Mesodermal cell (in vitro differentiated cells): ENCODE measurements around the gene ASPSCR1.

Experiments used
- H3K27ac ChIP-seq: 2 replicates; pipeline ENCODE4 v1.7.0; 2013; ENCODE audit warnings: mild to moderate bottlenecking, low read depth, low read length, moderate library complexity; ENCODE audit not compliant: severe bottlenecking
- H3K36me3 ChIP-seq: 2 replicates; pipeline ENCODE4 v1.7.1; 2013; ENCODE audit warnings: mild to moderate bottlenecking, low read length, moderate library complexity; ENCODE audit not compliant: control insufficient read depth, insufficient read depth
- H3K4me1 ChIP-seq: one replicate; pipeline ENCODE4 v1.7.1; 2013; ENCODE audit warnings: mild to moderate bottlenecking, low read length; ENCODE audit not compliant: insufficient read depth, control insufficient read depth, poor library complexity, severe bottlenecking
- H3K4me3 ChIP-seq: 2 replicates; pipeline ENCODE4 v1.7.0; 2013; ENCODE audit warnings: low read length, control low read depth, mild to moderate bottlenecking; ENCODE audit not compliant: insufficient read depth, poor library complexity, severe bottlenecking; ENCODE audit errors: extremely low read depth
- H3K9me3 ChIP-seq: 2 replicates; pipeline ENCODE4 v1.7.1; 2013; ENCODE audit warnings: mild to moderate bottlenecking, low read length, moderate library complexity; ENCODE audit not compliant: control insufficient read depth
- WGBS, 2 experiments: methylation state at CpG; one replicate each; pipeline ENCODE4 v1.1.5; 2013; ENCODE audit warnings: missing lambda C conversion rate in 2 of 2; ENCODE audit not compliant: insufficient coverage in 2 of 2; 5-methylcytosine and 5-hydroxymethylcytosine counted together

The ASPSCR1 gene

DNA sequence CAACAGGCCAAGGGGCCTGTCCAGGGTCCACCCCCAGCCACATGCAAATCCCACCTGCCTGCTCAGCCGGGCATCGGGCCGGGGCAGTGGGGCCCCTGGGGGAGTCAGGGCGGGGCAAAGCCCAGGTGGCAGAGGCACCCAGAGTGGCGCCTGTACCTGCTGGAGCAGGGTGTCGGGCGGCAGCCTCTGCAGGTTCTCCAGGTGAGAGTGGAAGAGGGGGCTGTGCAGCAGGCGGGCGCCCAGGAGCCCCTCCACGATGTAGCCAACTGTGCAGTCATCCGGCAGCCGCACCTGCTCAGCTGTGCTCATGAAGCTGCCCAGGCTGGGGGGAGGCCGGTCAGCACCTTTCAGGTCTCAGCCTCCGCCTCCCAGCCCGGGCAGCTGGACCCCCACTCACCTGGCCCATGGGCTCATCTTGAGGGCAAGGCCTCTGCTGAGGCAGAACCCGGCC lies 72.1 kb downstream of the ASPSCR1 start:
- no peaks in the 10 kb centered on the region for H3K9me3 ChIP-seq
- peaks cover 47% of the 10 kb centered on the region for H3K36me3 ChIP-seq
- no peak overlapping the region for H3K27ac ChIP-seq
- WGBS, 2 experiments = 93 to 94% methylated on average over 12 to 16 of the region's 16 CpGs
- no peak overlapping the region for H3K4me3 ChIP-seq
- H3K4me1 ChIP-seq = no peaks in the 10 kb centered on the region

- peak overlapping the region; percentile 67 for H3K4me3 ChIP-seq
- H3K4me1 ChIP-seq = no peaks in the 10 kb centered on the region
- H3K9me3 ChIP-seq = no peaks in the 10 kb centered on the region
- H3K27ac ChIP-seq = no peak overlapping the region
- peaks cover 54% of the 10 kb centered on the region for H3K36me3 ChIP-seq
- 91 to 96% methylated on average over 26 to 28 of the region's 28 CpGs for WGBS, 2 experiments
Observed at GRCh38 chr17:82050152-82050760, 72.8 kb downstream of the ASPSCR1 start.

DNA sequence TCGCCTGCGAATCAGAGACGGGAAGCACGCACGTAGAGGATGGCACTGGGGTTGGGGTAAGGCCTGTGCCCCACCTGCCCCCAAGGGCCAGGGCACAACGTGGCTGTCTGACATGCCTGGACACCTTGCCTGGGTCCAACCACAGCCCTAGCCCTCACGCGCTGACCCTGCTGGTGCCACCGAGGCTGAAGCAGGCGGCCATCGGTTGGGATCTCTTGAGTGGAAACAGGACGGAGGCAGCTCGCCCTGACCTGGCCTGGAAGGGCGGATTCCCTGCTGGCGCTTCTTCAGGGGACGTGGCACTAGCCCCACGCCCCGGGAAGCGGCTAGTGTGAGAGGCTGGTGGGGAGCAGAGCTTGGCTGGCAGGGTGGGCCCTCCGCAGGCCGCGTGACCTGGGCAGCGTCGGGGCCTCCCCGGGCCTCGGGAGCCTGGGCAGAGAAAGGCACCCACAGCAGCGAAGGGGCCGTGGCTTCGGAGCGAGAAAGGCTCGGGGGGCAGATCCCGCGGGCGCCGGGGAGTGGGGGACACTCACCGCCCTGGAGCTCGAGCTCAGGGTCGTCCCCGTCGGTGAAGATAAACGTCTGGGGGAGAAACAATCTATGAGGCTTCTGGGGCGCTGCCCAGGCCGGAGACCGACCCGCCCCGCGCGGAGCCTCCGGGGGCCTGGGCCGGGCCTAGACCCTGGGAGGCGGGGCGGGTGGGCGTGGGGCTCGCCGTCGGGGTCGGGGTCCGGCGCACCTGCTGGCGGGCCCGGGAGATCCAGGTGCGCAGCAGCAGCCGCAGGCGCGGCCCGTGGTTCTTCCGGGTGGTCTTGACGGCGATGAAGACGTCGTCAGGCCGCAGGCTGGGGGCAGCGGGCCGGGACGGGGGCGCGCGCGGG lies 73.6 kb downstream of the ASPSCR1 start:
- Histone ChIP-seq H3K4me1 (no peaks in the 10 kb centered on the region), H3K9me3 (no peaks in the 10 kb centered on the region), H3K36me3 (peaks cover 60% of the 10 kb centered on the region), H3K27ac (no peak overlapping the region), H3K4me3 (peak overlapping the region; percentile 67)
- 33 to 34% methylated on average over 51 of the region's 79 CpGs for WGBS, 2 experiments

DNA sequence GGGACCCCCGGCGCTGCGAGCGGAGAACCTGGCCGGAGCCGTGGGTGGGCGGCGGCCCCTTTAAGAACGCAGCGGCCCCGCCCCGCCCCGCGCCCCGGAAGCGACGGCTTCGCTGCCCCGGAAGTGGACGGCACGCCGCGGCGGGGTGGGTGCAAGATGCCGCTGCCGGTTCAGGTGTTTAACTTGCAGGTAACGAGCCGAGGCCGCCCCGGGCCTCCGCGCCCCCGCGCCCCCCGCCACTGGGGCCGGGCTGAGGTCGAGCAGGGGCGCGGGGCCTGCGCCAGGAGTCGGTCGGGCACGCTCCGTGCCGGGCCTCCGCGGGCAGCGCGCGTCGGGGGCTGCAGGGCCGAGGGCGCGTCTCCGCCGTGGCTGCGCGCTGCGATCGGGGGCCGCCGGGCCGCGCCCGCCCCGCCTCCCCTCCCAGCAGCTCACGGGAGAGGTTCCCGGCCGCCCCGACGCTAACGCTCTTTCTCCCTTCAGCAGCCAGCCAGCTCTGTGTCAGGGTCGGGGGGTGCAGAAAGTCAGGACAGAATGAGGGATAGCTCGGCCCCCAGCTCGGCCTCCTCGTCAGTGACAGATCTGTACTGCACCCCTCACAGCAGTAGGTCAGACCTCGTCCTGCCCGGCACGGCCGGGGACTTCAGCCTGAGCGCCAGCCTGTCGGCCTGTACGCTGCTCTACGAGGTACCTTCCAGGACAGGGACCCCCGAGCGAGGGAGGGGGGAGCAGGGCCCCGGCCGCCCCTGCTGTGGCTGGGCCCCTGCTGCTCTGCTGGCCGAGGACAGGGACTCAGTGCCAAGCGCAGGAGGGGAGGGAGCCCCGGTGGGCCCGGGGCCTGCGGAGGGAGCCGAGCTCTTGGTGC lies 74.6 kb downstream of the ASPSCR1 start, which contains the start of the genes GPS1 and RFNG:
Gene GPS1, plus strand, starts transcription at position 123 of the 862 bp plus-strand sequence. Its CDS starts 34 bp downstream, at position 157.
Gene RFNG, minus strand, starts transcription at position 36 of the 862 bp plus-strand sequence. CDS start 45 bp downstream, outside the sequence.
- Histone ChIP-seq H3K36me3 (peaks cover 70% of the 10 kb centered on the region), H3K27ac (no peak within 1 kb of the TSS), H3K4me3 (peak within 1 kb of the TSS; percentile 67), H3K4me1 (no peaks in the 10 kb centered on the region), H3K9me3 (no peaks in the 10 kb centered on the region)
- 0 to 1% methylated on average over 67 to 81 of the region's 94 CpGs for WGBS, 2 experiments

GRCh38 chr17:82052638-82053059 lies 75.2 kb downstream of the ASPSCR1 start:
- Histone ChIP-seq H3K9me3 (no peaks in the 10 kb centered on the region), H3K4me1 (no peaks in the 10 kb centered on the region), H3K27ac (no peak overlapping the region), H3K36me3 (peaks cover 72% of the 10 kb centered on the region), H3K4me3 (peak overlapping the region; percentile 67)
- 24 to 29% methylated on average over 17 to 18 of the region's 19 CpGs for WGBS, 2 experiments

- Histone ChIP-seq H3K4me1 (no peaks in the 10 kb centered on the region), H3K4me3 (peak overlapping the region; percentile 67), H3K27ac (no peak overlapping the region), H3K36me3 (peaks cover 72% of the 10 kb centered on the region), H3K9me3 (no peaks in the 10 kb centered on the region)
- 91 to 94% methylated on average over 18 to 19 of the region's 19 CpGs for WGBS, 2 experiments
Observed at GRCh38 chr17:82053130-82053529, 75.7 kb downstream of the ASPSCR1 start.

- Histone ChIP-seq H3K27ac (no peak overlapping the region), H3K4me3 (no peak overlapping the region), H3K9me3 (no peaks in the 10 kb centered on the region), H3K4me1 (no peaks in the 10 kb centered on the region), H3K36me3 (peaks cover 71% of the 10 kb centered on the region)
- 95 to 97% methylated on average over 25 of the region's 28 CpGs for WGBS, 2 experiments
Observed at GRCh38 chr17:82053556-82054263, 76.3 kb downstream of the ASPSCR1 start.

GRCh38 chr17:82054351-82055022 lies 77.1 kb downstream of the ASPSCR1 start:
- Histone ChIP-seq H3K4me3 (no peak overlapping the region), H3K27ac (no peak overlapping the region), H3K4me1 (no peaks in the 10 kb centered on the region), H3K9me3 (no peaks in the 10 kb centered on the region), H3K36me3 (peaks cover 70% of the 10 kb centered on the region)
- 94 to 97% methylated on average over 34 to 35 of the region's 38 CpGs for WGBS, 2 experiments

GRCh38 chr17:82055023-82055964 lies 77.9 kb downstream of the ASPSCR1 start:
- peaks cover 68% of the 10 kb centered on the region for H3K36me3 ChIP-seq
- WGBS, 2 experiments = 91 to 95% methylated on average over 18 to 21 of the region's 26 CpGs
- H3K9me3 ChIP-seq = no peaks in the 10 kb centered on the region
- H3K4me1 ChIP-seq = no peaks in the 10 kb centered on the region
- no peak overlapping the region for H3K27ac ChIP-seq
- no peak overlapping the region for H3K4me3 ChIP-seq
